B cell (primary cell): ENCODE data around the gene RIN3. TPM values are rescaled to one million over a fixed set of nuclear protein-coding genes. Genes with fewer than 3 reads are reported as not detected.

ENCODE experiments used
- ATAC-seq: fragments of 200-7000 bp; cut with Tn5 transposase; one replicate; pipeline ENCODE4 v1.10.0; 2021; ENCODE audit warnings: low read depth, mild to moderate bottlenecking, moderate number of reproducible peaks, moderate library complexity
- CTCF ChIA-PET: fragments of 350-600 bp; sonication (Branson Sonifier 250); formaldehyde crosslinking; loops from one replicate; lab custom pipeline; 2021; ENCODE audit warnings: antibody characterized with exemption, inconsistent platforms; lab: Charles Lee
- POLR2A ChIA-PET: fragments of 350-600 bp; sonication (Branson Sonifier 250); formaldehyde crosslinking; loops from one replicate; lab custom pipeline; 2021; ENCODE audit warnings: antibody characterized with exemption; lab: Charles Lee
- DNase-seq: peaks from one replicate; pipeline ENCODE4 v3.0.0; 2013
- H2AFZ ChIP-seq: 2 replicates; pipeline ENCODE4 v1.6.1; 2012; ENCODE audit warnings: mild to moderate bottlenecking, low read depth, low read length; ENCODE audit not compliant: insufficient read depth, poor library complexity, severe bottlenecking
- H3K27ac ChIP-seq, 2 donors: 1 replicate in 1 of 2; 2 replicates in 1 of 2; pipeline ENCODE4 v1.5.1; 2012 to 2013; ENCODE audit warnings: low read length in 2 of 2, mild to moderate bottlenecking in 2 of 2, moderate library complexity in 1 of 2
- H3K27me3 ChIP-seq, 4 experiments: fragments of 200-600 bp in 1 of 4; sonication (generic) in 1 of 4; replicated peaks in 1 of 4; 1 replicate in 2 of 4; 2 replicates in 2 of 4; pipeline versions ENCODE4 v1.6.1 to v1.7.0; 2013 to 2016; ENCODE audit warnings: low read length in 3 of 4, mild to moderate bottlenecking in 2 of 4, mixed read lengths in 1 of 4, moderate library complexity in 1 of 4; ENCODE audit not compliant: insufficient read depth in 4 of 4, control insufficient read depth in 3 of 4; ENCODE audit errors: control extremely low read depth in 1 of 4
- H3K36me3 ChIP-seq, 2 experiments: replicated peaks in 1 of 2; 1 replicate in 1 of 2; 2 replicates in 1 of 2; pipeline versions ENCODE4 v1.6.1 to v1.7.1; 2013; ENCODE audit warnings: low read length in 1 of 2; ENCODE audit not compliant: insufficient read depth in 2 of 2, control insufficient read depth in 1 of 2; ENCODE audit errors: control extremely low read depth in 1 of 2, extremely low read depth in 1 of 2
- H3K4me1 ChIP-seq, 2 donors: fragments of 200-600 bp in 1 of 2; sonication (generic) in 1 of 2; 1 replicate in 1 of 2; 2 replicates in 1 of 2; pipeline versions ENCODE4 v1.5.1 to v1.6.1; 2013 to 2017; ENCODE audit warnings: low read length in 2 of 2; ENCODE audit not compliant: control insufficient read depth in 2 of 2, insufficient read depth in 2 of 2
- H3K4me2 ChIP-seq: replicated peaks from 2 replicates; pipeline ENCODE3; 2012; ENCODE audit warnings: mild to moderate bottlenecking, low read depth, low read length; ENCODE audit not compliant: poor library complexity, severe bottlenecking
- H3K4me3 ChIP-seq, 5 experiments: fragments of 200-600 bp in 1 of 5; sonication (generic) in 1 of 5; 1 replicate in 3 of 5; 2 replicates in 2 of 5; pipeline versions ENCODE4 v1.5.1 to v1.7.0; 2011 to 2016; ENCODE audit warnings: low read length in 4 of 5, mild to moderate bottlenecking in 4 of 5, low read depth in 2 of 5, control low read depth in 1 of 5, moderate library complexity in 1 of 5; ENCODE audit not compliant: insufficient read depth in 1 of 5; ENCODE audit errors: control extremely low read depth in 1 of 5, extremely low read depth in 1 of 5
- H3K79me2 ChIP-seq: fragments of 200-600 bp; sonication (generic); one replicate; pipeline ENCODE4 v1.6.0; 2016; ENCODE audit warnings: low read length; ENCODE audit not compliant: control insufficient read depth, insufficient read depth
- H3K9ac ChIP-seq: fragments of 200-600 bp; sonication (generic); 2 replicates; pipeline ENCODE4 v1.6.1; 2017; ENCODE audit warnings: mild to moderate bottlenecking, low read length, moderate library complexity
- H3K9me3 ChIP-seq, 3 donors: one replicate each; pipeline versions ENCODE4 v1.6.1 to v1.7.1; 2013; ENCODE audit warnings: low read length in 2 of 3; ENCODE audit not compliant: control insufficient read depth in 2 of 3, insufficient read depth in 1 of 3; ENCODE audit errors: control extremely low read depth in 1 of 3
- H4K20me1 ChIP-seq: 2 replicates; pipeline ENCODE4 v1.6.0; 2012; ENCODE audit warnings: mild to moderate bottlenecking, low read length; ENCODE audit not compliant: insufficient read depth, control insufficient read depth, poor library complexity, severe bottlenecking
- H3K27ac Mint-ChIP-seq: one replicate; pipeline ENCODE4 v1.8.0; 2021; ENCODE audit warnings: mixed read lengths
- H3K27me3 Mint-ChIP-seq: one replicate; pipeline ENCODE4 v1.8.0; 2021; ENCODE audit warnings: mixed read lengths
- H3K4me1 Mint-ChIP-seq: one replicate; pipeline ENCODE4 v1.8.0; 2021; ENCODE audit warnings: mixed read lengths
- H3K4me3 Mint-ChIP-seq: one replicate; pipeline ENCODE4 v1.8.0; 2021; ENCODE audit warnings: mixed read lengths
- H3K9me3 Mint-ChIP-seq: one replicate; pipeline ENCODE4 v1.8.0; 2022; ENCODE audit warnings: mixed read lengths; ENCODE audit not compliant: insufficient read depth
- EZH2 ChIP-seq: IDR thresholded peaks from 2 replicates; pipeline ENCODE4 v1.6.1; 2012; ENCODE audit warnings: borderline replicate concordance, low read depth, mild to moderate bottlenecking, moderate library complexity, low read length; ENCODE audit not compliant: insufficient read depth, poor library complexity, severe bottlenecking
- WGBS: methylation state at CpG from one replicate; pipeline ENCODE4 v1.1.5; 2013; ENCODE audit warnings: missing lambda C conversion rate; ENCODE audit not compliant: insufficient coverage; 5-methylcytosine and 5-hydroxymethylcytosine counted together
- intact Hi-C: fragments of 100-400 bp; cut with micrococcal nuclease; formaldehyde crosslinking; loops from one replicate; pipeline ENCODE4 v1.10.0; 2022
- polyA plus RNA-seq: library from polyadenylated mRNA; depleted of rRNA; stranded (reverse); fragments of >200 nt; gene quantifications from 2 replicates; pipeline ENCODE4 v1.2.3, GENCODE V29; 2012
- total RNA-seq, 2 donors: library from RNA; stranded (reverse); fragments of 120-200 nt in 1 of 2; gene quantifications; 1 replicate in 1 of 2; 2 replicates in 1 of 2; pipeline versions ENCODE4 v1.2.3 to v1.2.4, GENCODE V29; 2013 to 2022
- TF ChIP-seq, protein P1 (sequence below): fragments of 200-600 bp; IDR thresholded peaks from one replicate; pipeline ENCODE4 v1.8.0; 2022; ENCODE audit warnings: antibody characterized with exemption, mild to moderate bottlenecking

The RIN3 gene
- total and polyA plus RNA-seq, 2 donors (not counting 1 experiment from before 2014, with no cell fraction given): 62.1 to 123 TPM

DNA sequence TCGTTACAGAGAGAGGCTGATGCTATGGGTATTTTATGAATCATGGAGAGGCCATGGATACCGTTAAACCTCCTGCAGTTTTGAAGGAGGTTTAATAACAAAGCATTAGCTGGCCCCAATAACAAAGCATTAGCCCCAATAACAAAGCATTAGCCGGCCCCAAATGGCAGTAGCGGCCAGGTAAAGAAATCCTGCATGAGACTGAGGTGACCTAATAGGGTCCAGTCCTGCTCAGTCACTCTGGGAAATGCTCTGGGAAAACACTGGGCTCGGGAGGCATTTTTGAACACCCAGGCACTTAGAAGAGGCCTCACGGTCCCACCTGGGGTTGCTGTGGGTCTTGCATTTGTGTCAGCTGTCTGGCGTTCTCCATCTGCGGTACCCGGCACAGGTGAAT, 776 bp upstream of the RIN3 start:
- intact Hi-C loops: loop anchor here (1.0 kb wide), 2 partner anchors 168 to 407 kb away; partner anchors contain the start of gene ATXN3
- peak overlapping the region in 4 of 5 experiments; percentile 68 to 79 (median 74) for H3K4me3 ChIP-seq

More for the DNA sequence above, 776 bp upstream of the RIN3 start:
- peak overlapping the region; percentile 55 to 61 for H3K27ac ChIP-seq
- ChIA-PET POLR2A (no interaction called here), CTCF (no interaction called here)
- peaks cover 38 to 61% of the 10 kb centered on the region in 2 donors for H3K4me1 ChIP-seq
- H3K9me3 Mint-ChIP-seq: no peaks in the 10 kb centered on the region
- H3K4me1 Mint-ChIP-seq: peaks cover 56% of the 10 kb centered on the region
- no peaks in the 10 kb centered on the region for H3K36me3 ChIP-seq
- peaks cover 47% of the 10 kb centered on the region for H3K79me2 ChIP-seq
- peak overlapping the region; percentile 80 for H2AFZ ChIP-seq
- DNase-seq (peak; percentile 24), ATAC-seq (no peak)
- H4K20me1 ChIP-seq: peaks cover 11% of the 10 kb centered on the region
- H3K27ac Mint-ChIP-seq: peak overlapping the region; percentile 68
- H3K4me3 Mint-ChIP-seq: peak overlapping the region; percentile 76
- H3K27me3 ChIP-seq: peaks cover 0 to 6% (median 0%) of the 10 kb centered on the region in 4 experiments
- H3K27me3 Mint-ChIP-seq: no peaks in the 10 kb centered on the region
- H3K4me2 ChIP-seq: peak overlapping the region; percentile 96
- WGBS: 82% methylated on average over 9 of the region's 9 CpGs
- TF ChIP-seq, protein P1, sequence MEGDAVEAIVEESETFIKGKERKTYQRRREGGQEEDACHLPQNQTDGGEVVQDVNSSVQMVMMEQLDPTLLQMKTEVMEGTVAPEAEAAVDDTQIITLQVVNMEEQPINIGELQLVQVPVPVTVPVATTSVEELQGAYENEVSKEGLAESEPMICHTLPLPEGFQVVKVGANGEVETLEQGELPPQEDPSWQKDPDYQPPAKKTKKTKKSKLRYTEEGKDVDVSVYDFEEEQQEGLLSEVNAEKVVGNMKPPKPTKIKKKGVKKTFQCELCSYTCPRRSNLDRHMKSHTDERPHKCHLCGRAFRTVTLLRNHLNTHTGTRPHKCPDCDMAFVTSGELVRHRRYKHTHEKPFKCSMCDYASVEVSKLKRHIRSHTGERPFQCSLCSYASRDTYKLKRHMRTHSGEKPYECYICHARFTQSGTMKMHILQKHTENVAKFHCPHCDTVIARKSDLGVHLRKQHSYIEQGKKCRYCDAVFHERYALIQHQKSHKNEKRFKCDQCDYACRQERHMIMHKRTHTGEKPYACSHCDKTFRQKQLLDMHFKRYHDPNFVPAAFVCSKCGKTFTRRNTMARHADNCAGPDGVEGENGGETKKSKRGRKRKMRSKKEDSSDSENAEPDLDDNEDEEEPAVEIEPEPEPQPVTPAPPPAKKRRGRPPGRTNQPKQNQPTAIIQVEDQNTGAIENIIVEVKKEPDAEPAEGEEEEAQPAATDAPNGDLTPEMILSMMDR: no peak
- no peak for TF ChIP-seq EZH2
- peak overlapping the region; percentile 79 for H3K9ac ChIP-seq
- peaks cover 0 to 2% (median 0%) of the 10 kb centered on the region in 3 donors for H3K9me3 ChIP-seq
